HG02973 (cell line): ENCODE measurements around the gene PRR5L.
"Not testable (repeated sequence)": the region's sequence is repeated elsewhere in the genome, so short reads cannot be mapped to it uniquely, and the experiment has no call there.

ENCODE experiments used
- ATAC-seq: cut with Tn5 transposase; IDR thresholded peaks from one replicate; pipeline ENCODE4 v1.9.1; 2021; ENCODE audit warnings: moderate library complexity; ENCODE audit not compliant: unreplicated experiment

PRR5L gene

DNA sequence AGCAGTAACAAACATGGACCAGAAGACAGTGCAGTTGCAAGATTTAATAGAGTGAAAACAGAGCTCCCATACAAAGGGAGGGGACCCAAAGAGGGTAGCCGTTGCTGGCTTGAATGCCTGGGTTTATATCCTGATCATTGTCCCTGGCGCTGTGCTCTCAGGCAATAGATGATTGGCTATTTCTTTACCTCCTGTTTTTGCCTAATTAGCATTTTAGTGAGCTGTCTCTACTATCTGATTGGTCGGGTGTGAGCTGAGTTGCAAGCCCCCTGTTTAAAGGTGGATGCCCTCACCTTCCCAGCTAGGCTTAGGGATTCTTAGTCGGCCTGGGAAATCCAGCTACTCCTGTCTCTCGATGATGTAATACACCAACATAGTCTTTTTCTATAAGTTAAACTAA, 29.3 kb downstream of the PRR5L start:
- not testable (repeated sequence) for ATAC-seq

DNA sequence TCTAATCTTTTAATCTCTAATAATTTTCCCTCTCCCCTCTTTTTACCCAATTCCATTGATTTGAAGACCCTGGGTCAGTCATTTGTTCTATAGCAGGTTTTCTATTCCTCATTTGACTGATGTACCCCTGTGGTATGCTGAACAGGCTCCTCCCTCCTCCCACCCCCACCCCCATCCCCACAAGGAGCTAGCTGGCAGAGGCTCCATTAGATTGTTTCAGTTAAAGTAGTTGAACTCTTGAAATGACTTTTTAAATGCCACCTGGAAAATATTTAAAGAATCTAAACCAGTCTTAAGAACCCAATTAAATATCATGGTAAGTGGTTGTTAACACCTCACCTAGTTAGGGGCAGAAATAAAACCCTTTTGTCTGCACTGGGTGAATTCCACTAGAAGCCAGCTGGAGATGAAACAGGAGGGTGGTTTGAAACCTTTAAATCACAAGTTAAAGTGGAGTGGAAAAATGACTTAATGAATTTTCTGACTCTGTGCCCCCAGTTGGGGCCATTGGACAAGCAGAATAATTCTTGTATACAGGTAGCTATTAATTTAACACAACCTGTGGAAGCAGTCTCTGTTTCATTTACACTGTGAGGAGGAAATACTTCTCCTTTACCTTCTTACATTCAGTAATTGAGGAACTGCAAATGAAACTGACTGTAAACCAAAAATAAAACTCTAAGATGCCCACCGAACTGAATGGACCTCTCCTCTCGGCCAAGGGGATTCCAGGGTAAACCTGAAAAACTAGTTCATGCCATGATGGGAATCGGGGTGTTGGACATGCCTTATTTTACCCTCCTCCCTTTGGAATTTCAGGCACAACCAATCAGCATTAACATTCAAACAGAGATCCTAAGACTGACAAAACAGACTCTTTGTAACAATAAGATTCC, 30.7 kb downstream of the PRR5L start:
- peak; percentile 87 for ATAC-seq

DNA sequence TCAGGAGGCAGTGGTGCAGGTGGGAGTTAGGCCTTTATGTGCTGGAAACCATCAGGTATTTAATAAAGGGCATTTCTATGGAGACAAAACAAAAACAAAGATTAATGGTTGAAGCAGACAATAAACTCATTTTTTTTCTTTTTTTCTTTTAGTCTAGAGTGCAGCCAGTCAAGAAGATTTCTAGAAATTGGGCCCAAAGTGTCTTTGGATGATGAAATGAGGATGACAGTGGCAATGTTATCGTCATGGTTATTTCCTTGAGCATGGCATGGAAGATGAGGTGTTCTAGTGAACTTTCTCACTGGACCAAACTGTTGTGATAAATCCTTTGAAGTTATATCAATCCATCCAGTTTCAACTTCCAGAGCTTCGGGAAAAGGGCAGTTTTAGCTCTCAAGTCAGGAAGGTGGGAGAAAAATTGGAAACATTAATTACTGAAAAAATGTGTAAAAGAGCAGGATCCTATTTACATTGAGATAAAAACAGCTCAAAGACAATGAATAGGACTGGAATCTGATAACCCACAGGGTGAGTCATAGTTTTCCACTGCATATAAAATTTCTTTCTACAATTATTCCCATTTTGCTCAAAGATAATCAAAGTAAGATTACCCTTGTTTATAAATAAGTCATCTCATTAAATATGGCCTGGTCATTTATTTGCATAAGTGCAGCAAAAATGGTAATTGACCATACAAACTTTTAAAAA, 33.0 kb downstream of the PRR5L start:
- no peak for ATAC-seq

DNA sequence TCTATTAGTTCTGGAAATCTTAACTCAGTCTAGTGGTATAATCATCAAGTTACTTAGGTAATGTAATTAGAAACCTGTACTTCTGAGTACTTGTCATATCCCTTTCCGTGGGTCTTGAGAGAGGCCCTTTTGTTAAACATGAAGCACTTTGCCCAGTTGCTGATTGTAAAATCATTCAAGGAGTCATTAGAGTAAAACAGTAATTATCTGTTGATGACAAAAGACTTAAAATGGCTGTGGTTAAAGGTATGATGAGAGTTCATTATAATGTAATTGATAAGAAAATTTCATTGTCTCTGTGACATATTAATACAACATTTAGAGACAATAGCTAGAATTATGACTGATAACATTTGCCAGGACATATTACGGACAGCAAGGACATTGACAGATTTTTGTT, 34.3 kb downstream of the PRR5L start:
- no peak for ATAC-seq

DNA sequence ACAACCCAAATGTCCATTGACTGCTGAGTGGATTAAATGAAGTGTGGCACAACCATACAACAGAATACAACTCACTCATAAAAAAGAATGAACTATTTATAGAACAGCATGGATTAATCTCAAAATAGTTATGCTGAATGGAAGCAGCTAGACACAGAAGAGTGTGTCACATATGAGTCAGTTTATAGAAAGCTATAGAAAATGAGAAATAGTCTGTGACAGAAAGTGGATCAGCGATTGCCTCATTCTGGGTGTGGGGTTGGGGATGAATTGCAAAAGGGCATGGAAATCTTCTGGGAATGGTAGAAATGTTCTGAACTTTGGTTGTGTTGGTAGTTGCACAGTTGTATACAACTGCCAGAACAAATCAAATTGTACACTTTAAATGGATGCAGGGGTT, 37.4 kb downstream of the PRR5L start:
- no peak for ATAC-seq

DNA sequence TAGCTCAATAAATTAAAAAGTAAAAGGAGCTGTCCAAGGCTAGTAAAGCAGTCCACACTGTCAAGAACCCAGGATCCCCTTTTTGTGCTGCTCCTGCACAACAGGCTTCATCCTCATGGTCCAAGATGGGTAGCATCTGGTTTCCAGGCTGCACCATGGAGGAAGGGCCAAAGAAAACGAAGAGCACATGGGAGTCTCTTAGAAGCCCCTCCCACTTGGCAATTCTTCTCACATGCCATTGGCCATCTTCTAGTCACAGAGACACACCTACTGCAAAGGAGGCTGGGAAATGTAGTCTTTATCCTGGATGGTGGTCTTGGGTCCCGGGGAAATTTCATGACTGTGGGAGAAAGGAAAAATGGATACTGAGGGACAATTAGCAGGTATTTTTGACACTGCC, 37.8 kb downstream of the PRR5L start:
- no peak for ATAC-seq

DNA sequence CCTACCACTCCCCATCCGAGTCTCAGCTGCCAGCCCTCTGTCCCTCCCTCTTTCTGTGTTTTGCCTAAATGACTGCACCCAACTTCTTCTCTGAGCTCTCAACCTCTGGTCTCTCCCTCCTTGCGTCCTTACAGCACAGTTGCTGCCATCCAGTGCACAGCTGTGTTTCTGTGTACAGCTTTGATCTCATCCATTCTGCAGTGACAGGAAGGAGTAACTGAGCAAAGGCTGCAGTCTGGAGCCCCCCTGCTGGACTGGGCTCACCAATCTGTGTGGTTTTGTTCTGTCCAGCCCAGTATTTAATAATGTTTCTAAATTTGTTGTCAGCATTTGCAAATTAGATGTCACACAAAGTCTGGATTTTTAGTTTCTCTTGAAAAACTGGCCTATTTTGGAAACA, 43.8 kb downstream of the PRR5L start:
- no peak for ATAC-seq

DNA sequence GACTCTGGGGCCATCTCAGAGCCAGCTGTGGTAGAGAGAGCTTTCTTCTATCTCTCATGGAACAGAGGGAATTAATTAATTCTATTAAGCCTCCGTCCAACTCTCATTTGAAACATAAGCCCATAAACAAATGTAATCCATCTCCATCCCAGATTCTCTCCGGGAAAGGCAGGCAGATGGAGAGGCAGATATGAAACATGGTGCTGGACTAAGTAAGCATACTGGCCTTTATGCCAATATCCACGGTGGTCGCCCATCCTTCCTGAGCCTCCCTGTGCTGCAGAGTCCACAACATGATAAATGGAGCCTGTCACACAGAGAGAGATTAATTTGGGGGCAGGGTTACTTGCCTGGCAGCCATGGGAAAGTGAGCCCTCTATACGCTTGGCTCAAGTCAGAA, 44.8 kb downstream of the PRR5L start:
- ATAC-seq = no peak

DNA sequence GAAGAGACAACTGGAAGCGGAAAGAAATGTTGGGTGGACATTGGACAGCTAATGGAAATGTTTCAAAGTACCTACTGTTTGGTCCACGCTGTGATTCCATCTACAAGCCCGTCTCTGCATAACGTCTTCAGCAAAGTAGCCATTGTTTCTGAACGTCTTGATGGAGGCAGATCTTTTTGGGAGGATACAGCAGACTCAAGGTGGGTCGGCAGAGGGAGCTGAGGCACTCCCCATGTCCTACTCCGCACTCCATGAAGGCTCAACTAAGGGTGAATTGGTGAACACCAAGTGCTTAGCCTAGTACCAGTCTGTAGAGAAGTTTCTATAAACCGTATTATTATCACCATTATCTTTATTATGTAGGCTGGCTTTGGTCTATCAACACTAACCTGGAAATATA, 45.8 kb downstream of the PRR5L start:
- no peak for ATAC-seq

DNA sequence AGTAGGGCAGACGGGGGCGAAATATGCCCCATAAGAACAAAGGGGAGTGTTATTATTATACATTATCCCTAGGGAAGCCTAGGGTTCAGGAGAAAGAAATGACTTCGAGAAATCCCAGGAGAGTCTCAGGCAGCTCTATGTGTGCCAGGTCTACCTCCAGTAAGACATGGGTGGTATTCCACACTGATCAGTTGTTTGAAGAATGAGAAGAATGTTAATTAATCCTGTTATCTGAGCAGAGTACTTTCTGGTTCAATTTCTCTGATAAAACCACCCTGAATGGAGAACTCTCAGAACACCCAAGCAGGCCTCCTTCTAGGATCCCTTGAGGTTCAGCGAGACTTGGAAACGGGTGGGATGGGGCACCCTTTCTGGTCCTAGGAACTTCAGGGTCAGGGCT, 46.2 kb downstream of the PRR5L start:
- ATAC-seq = no peak

DNA sequence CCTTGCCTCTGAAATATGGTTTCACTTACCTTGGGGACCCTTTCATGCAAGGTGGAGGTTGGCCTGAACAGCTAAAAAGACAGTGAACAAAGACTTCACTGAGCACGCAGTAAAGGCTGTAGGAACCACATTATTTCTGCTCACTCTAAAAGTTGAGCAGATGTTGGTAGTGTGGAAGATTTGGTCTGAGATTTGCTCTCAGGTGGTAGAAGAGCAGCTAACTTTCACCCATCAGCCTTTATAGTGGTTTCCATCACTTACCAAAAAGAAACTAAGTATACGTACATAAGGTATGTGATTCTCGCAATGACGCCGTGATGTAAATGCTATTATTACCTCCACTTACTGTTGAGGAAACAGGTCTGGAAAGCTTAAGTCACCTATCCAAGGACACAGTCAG, 47.3 kb downstream of the PRR5L start:
- no peak for ATAC-seq

DNA sequence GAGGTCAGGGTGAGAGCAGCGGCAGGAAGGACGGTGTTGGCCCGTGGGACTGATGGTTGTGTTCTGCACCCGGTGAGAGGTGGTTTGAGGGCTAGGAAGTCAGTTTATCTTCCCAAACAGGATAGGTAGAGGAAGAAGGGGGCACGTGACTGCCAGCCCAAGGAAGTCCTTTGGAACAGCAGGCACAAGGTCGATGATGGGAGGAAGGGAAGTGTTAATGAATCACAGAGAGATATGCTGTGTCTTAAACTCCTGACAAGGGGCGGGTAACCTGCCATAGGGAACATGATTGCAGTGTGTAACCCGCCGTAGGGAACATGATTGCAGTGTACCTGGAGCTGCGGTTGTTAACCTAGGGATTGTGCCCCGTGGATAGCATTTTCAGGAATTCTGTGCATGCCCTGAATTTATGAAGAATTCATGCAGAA, 49.0 kb downstream of the PRR5L start:
- ATAC-seq = no peak

DNA sequence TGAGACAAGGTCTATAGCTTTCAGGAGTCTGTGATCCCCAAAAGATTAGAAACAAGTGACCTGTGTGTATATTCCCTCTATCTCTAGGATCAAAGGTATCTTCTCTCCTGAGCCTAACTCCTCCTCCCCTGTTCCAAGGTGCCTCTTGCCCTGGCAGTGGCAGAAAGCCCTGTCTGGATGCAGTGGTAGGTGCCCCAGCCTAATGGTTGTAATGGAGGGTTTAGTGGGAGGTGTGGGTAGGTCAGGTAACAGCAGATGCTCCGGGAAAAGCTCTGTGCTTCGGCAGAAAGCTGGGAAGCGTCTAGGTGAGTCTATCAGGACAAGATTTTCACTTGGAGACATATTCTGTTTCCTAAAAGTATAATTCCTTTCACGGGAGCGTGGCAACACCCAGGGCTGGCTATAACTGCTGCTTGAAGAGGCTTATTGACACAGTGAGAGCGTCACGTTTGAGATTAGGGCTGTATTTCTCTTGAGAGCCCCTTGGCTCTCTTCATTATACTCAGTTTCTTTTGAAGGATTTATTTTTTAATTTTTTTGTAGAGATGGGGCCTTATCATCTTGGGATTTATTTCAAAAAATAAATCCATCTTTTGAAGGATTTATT, 49.5 kb downstream of the PRR5L start:
- no peak for ATAC-seq

DNA sequence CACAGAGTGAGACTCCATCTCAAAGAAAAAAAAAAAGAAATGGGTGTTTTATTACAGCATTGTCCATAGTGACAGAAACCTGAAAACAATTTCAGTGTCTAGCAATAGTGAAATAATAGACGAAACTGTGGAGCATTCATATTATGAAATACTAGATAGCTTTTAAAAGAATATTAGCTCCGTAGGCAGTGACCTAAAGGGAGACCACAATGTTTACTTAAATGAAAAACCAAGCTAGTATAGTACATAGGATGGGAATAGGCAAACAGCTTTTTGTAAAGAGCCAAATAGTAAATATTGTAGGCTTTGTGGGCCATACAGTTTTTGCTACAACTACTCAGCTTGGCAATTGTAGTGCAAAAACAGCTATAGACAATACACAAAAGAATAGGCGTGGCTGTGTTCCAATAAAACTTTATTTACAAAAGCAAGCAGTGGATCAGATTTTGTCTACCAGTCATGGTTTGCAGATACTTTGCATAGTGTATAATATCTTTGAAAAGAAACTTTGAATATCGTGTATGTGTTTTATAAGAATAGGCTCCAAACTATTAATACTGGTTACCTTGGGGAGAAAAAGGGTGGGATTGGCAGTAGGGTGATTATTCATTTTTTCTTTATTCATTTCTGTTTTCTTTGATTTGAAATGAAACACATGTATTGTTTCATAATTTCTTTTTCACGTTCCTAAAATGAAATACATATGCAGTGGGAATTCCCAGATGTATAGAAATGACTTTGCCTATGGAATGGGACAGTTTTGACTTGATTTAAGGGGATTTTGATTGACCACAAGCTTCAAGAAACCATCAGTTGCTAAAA, 50.7 kb downstream of the PRR5L start:
- no peak for ATAC-seq

DNA sequence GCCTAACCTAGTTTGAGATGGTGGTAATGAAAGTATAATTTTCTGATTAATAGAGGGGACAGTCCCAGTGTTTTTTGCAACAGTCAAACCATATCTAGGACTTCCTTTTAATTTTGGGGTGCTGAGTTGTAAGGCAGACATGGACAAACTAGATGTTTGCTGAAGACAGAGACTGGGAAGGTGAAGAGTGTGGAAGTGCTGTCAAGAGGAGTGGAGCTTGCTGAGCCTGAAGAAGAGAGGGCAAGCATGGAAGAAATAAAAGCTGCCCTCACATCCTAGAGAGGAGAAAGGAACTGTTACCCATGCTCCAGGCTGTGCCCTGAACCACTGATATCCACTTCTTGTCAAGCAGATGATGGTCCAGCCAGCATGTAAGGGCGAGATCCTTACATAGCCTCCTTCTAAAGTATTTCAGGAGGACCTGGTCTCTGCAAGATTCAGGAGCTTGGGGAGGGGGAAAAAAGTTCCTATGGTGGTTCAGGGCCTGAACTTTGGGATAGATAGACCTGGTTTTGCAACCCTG, 51.4 kb downstream of the PRR5L start:
- no peak for ATAC-seq

DNA sequence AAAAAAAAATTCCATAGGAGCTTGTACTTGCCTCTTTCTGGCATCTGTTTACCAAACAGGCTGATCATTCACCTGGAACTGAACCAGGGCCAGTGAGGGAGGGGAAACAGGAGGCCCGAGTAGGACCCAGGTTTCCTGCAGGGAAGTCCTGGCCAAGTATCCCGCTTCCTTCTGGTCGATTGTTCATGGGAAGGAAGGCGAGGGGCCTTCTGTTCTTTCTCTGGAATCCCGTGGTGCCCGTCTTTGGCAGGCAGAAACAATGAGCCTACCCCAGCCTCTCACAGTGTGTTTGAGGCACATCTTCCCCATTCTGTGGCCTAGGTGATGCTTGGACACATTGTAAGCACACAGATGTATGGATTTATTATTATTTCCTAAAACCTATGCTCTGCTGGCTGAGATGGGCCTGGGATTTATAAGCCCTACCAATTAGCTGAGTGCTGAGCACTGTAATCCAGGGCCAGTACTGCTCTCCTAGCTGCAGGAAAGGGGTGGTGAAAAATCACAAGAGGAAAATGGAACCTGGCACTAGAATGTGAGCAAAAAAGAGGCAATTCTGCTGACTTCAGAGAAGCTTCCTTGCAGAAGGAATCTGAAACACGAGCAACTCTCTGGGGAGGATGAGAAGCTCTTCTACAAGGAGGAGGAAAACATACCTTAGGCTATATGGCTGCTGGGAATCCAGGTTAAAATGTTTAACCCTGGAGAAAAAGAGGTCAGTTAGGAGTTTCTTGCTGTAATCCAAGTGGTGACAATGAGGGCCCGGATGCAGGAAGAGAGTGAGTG, 53.5 kb downstream of the PRR5L start:
- ATAC-seq = no peak

DNA sequence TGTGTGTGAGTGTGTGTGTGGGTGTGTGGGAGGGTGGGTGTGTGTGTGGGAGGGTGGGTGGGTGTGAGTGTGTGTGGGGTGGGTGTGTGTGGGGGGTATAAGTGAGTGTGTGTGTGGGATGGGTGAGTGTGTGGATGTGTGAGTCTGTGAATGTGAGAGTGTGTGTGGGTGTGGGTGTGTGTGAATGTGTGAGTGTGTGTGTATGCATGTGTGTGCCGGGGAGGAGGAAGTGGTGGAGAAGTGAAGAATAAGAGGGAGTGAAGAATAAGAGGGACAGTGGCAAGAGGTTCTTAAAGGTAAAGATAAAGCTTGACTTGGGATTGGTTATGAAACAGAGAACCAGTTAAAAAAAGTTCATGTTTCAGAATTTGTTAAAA, 54.0 kb downstream of the PRR5L start:
- ATAC-seq = no peak

DNA sequence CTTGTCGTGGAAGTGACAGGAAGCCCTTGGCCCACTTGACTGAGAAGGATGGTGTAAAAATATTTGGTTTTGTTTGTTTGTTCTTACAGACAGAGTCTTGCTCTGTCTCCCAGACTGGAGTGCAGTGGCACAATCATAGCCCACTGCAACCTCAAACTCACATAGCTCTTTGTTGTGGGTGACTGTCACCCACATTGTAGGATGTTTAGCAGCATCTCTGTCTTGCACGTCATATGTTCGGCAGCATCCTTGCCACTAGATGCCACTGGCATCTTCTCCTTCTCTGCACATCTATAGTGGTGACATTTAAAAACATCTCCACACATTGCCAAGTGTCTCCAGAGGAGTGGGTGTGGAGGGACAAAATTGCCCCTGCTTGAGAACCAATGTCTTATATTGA, 56.8 kb downstream of the PRR5L start:
- no peak for ATAC-seq

DNA sequence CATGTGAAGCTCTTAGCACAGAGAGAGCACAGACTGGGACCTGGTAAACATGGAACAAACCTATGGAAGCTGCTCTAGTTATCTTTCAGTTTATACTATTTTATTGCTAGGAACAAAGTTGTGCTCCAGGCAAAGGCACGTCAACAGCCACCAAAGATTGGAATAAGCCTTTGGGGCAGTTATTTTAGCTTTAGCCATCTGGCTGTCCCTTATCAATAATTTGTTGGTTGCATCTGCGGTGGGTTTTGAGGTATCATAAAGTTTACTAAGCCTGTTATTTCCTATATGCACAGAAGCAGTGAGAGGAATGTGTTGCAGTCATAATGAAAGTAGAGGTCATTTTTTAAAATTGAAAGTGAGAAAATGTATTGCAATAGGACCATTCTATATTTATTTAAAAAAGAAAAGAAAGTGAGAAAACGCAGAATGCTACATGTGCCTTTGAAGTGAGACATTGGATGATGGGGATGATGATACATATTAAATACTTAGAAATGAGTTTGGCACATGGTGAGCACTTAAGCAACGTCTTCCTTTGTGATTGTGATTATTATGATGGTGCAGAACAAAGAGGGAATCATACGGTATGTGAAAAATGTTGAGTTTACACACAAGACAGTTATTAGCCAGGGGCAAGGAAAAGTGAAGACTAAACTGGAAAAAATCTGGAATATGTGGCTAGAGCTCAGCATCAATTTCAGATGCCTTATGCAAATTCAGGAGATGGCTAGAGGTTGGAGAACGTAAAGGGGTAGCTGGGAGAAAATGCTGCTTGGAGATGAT, 58.3 kb downstream of the PRR5L start:
- ATAC-seq = peak; percentile 78
